PC-9 (cell line): Measurements from ENCODE around the gene RAE1. TPM values are rescaled to one million over a fixed set of nuclear protein-coding genes. Genes with fewer than 3 reads are reported as not detected.

ENCODE experiments used
- BruUV-seq: library from RNA; stranded (reverse); fragments of 400-500 nt; replicated peaks from 2 replicates; lab custom pipeline; 2021; lab: Mats Ljungman, UMichigan
- CTCF ChIA-PET: fragments of 300-600 bp; sonication (Branson Sonifier 250); formaldehyde crosslinking; loops from one replicate; lab custom pipeline; 2022; ENCODE audit warnings: antibody characterized with exemption; lab: Charles Lee
- POLR2A ChIA-PET: fragments of 300-600 bp; sonication (Branson Sonifier 250); formaldehyde crosslinking; loops from one replicate; lab custom pipeline; 2022; ENCODE audit warnings: antibody characterized with exemption; ENCODE audit not compliant: unreplicated experiment; lab: Charles Lee
- DNase-seq, 2 experiments: peaks; one replicate each; pipeline versions ENCODE4 v3.0.0 to v3.0.0-alpha.2; 2015 to 2022; ENCODE audit warnings: mixed read lengths in 1 of 2
- H2AFZ ChIP-seq: fragments of 200-600 bp; sonication (generic); 2 replicates; pipeline ENCODE4 v1.8.1; 2017; ENCODE audit warnings: antibody characterized with exemption
- H3F3A ChIP-seq: fragments of 200-600 bp; sonication (generic); 2 replicates; pipeline ENCODE4 v1.8.1; 2017; ENCODE audit warnings: antibody characterized with exemption, mild to moderate bottlenecking, low read depth; ENCODE audit not compliant: insufficient read depth
- H3K27ac ChIP-seq: fragments of 200-600 bp; sonication (generic); 2 replicates; pipeline ENCODE4 v1.6.1; 2016; ENCODE audit warnings: mixed run types
- H3K27me3 ChIP-seq: fragments of 200-600 bp; sonication (generic); 2 replicates; pipeline ENCODE4 v1.6.1; 2016; ENCODE audit warnings: low read depth, mixed run types; ENCODE audit not compliant: insufficient read depth
- H3K36me3 ChIP-seq: fragments of 200-600 bp; sonication (generic); 2 replicates; pipeline ENCODE4 v1.6.1; 2016; ENCODE audit warnings: low read depth, mixed run types
- H3K4me1 ChIP-seq: fragments of 200-600 bp; sonication (generic); replicated peaks from 2 replicates; pipeline ENCODE4 v1.6.1; 2016; ENCODE audit warnings: mixed run types; ENCODE audit not compliant: insufficient read depth
- H3K4me2 ChIP-seq: fragments of 200-600 bp; sonication (generic); 2 replicates; pipeline ENCODE4 v1.6.1; 2017; ENCODE audit warnings: mixed run types
- H3K4me3 ChIP-seq: fragments of 200-600 bp; sonication (generic); 2 replicates; pipeline ENCODE4 v1.6.1; 2016; ENCODE audit warnings: mixed run types
- H3K79me2 ChIP-seq: fragments of 200-600 bp; sonication (generic); 2 replicates; pipeline ENCODE4 v1.6.1; 2017; ENCODE audit warnings: low read depth, mixed run types
- H3K9me2 ChIP-seq: fragments of 200-600 bp; sonication (generic); 2 replicates; pipeline ENCODE4 v1.8.1; 2017; ENCODE audit warnings: mild to moderate bottlenecking; ENCODE audit not compliant: insufficient read depth
- H3K9me3 ChIP-seq: fragments of 200-600 bp; sonication (generic); 2 replicates; pipeline ENCODE4 v1.8.1; 2016; ENCODE audit warnings: low read depth; ENCODE audit not compliant: insufficient read depth
- H4K20me1 ChIP-seq: fragments of 200-600 bp; sonication (generic); 2 replicates; pipeline ENCODE4 v1.8.1; 2017; ENCODE audit not compliant: insufficient read depth
- CTCF ChIP-seq: fragments of 200-600 bp; sonication (generic); conservative IDR thresholded peaks from 2 replicates; pipeline ENCODE4 v1.6.1; 2017; ENCODE audit warnings: mixed run types, antibody characterized with exemption, mild to moderate bottlenecking, moderate library complexity
- EZH2 ChIP-seq: fragments of 200-600 bp; sonication (generic); IDR thresholded peaks from 2 replicates; pipeline ENCODE4 v1.8.0; 2017; ENCODE audit warnings: antibody characterized with exemption, low read depth
- intact Hi-C: fragments of 100-400 bp; cut with micrococcal nuclease; formaldehyde crosslinking; loops from one replicate; pipeline ENCODE4 v1.10.0; 2022; ENCODE audit not compliant: unreplicated experiment
- total RNA-seq: library from RNA; stranded (reverse); gene quantifications from 2 replicates; pipeline ENCODE4 v1.2.3, GENCODE V29; 2021

Gene RAE1
- total RNA-seq, 1 experiment from 2014 or later: 38.4 TPM

- Histone ChIP-seq H3K27me3 (no peaks in the 10 kb centered on the region), H3K27ac (no peak overlapping the region), H3K9me3 (no peaks in the 10 kb centered on the region), H3K4me2 (no peak overlapping the region), H3F3A (peaks cover 13% of the 10 kb centered on the region), H3K36me3 (no peaks in the 10 kb centered on the region), H3K4me3 (no peak overlapping the region), H4K20me1 (no peaks in the 10 kb centered on the region; the same call in 1 of the 2 replicates), H3K4me1 (peaks cover 6% of the 10 kb centered on the region), H3K79me2 (no peaks in the 10 kb centered on the region), H2AFZ (no peak overlapping the region), H3K9me2 (no peaks in the 10 kb centered on the region)
- intact Hi-C loops: no loop called here
- no TSS peak for BruUV-seq
- ChIA-PET CTCF (interaction anchor here (0.6 kb wide), 1 partner anchor 110 kb away, joined by 24 read pairs; no protein-coding TSS in a partner anchor), POLR2A (no interaction called here)
- DNase-seq: no peak
- TF ChIP-seq EZH2: no peak
- TF ChIP-seq CTCF: no peak
These were observed 34.9 kb downstream of the RAE1 start for GRCh38 chr20:57385940-57386339.

GRCh38 chr20:57386762-57387161 lies 35.7 kb downstream of the RAE1 start:
- H3F3A ChIP-seq: peaks cover 13% of the 10 kb centered on the region; the same call in 1 of the 2 replicates
- H4K20me1 ChIP-seq: no peaks in the 10 kb centered on the region
- POLR2A ChIA-PET: no interaction called here
- H3K79me2 ChIP-seq: no peaks in the 10 kb centered on the region
- H3K4me2 ChIP-seq: no peak overlapping the region
- no peaks in the 10 kb centered on the region for H3K36me3 ChIP-seq
- CTCF ChIA-PET: interaction anchor here (0.5 kb wide), 1 partner anchor 808 kb away, joined by 3 read pairs; no protein-coding TSS in a partner anchor
- no peaks in the 10 kb centered on the region for H3K9me2 ChIP-seq
- no peak for DNase-seq
- peaks cover 6% of the 10 kb centered on the region for H3K4me1 ChIP-seq
- no TSS peak for BruUV-seq
- no peaks in the 10 kb centered on the region for H3K9me3 ChIP-seq
- intact Hi-C loops: no loop called here
- H3K27ac ChIP-seq: no peak overlapping the region
- no peak for TF ChIP-seq EZH2
- TF ChIP-seq CTCF: no peak
- H3K27me3 ChIP-seq: no peaks in the 10 kb centered on the region
- no peak overlapping the region for H3K4me3 ChIP-seq
- no peak overlapping the region for H2AFZ ChIP-seq

GRCh38 chr20:57387463-57387862 lies 36.4 kb downstream of the RAE1 start:
- H3K4me1 ChIP-seq: peaks cover 11% of the 10 kb centered on the region
- H3F3A ChIP-seq: peaks cover 13% of the 10 kb centered on the region; the same call in 1 of the 2 replicates
- BruUV-seq: no TSS peak
- H3K9me2 ChIP-seq: no peaks in the 10 kb centered on the region
- no peak for DNase-seq
- H2AFZ ChIP-seq: no peak overlapping the region
- no peaks in the 10 kb centered on the region for H3K79me2 ChIP-seq
- intact Hi-C loops: no loop called here
- ChIA-PET POLR2A (no interaction called here), CTCF (interaction anchor here (0.5 kb wide), 1 partner anchor 807 kb away, joined by 3 read pairs; no protein-coding TSS in a partner anchor)
- H3K4me2 ChIP-seq: no peak overlapping the region
- TF ChIP-seq CTCF (no peak), EZH2 (no peak)
- H3K27ac ChIP-seq: no peak overlapping the region
- 0 out of 2 replicates have a peak, but pooled peaks cover 2% of the 10 kb centered on the region for H4K20me1 ChIP-seq
- H3K9me3 ChIP-seq: no peaks in the 10 kb centered on the region
- H3K36me3 ChIP-seq: no peaks in the 10 kb centered on the region
- no peaks in the 10 kb centered on the region for H3K27me3 ChIP-seq
- H3K4me3 ChIP-seq: no peak overlapping the region
